Naive thymus-derived CD4-positive, alpha-beta T cell (primary cell): Measurements from ENCODE around the gene OGFOD2. TPM values are rescaled to one million over a fixed set of nuclear protein-coding genes. Genes with fewer than 3 reads are reported as not detected.

Experiments used
- microRNA-seq: library from miRNA; unstranded; fragments of <30 nt; microRNA quantifications from one replicate; pipeline ENCODE4 v1.2.0, GENCODE V29; 2022; ENCODE audit warnings: borderline microRNAs expressed
- polyA plus RNA-seq, 2 donors: library from polyadenylated mRNA; unstranded; fragments of 300-500 nt; fragmentation: Illumina TruSeq; gene quantifications; one replicate each; pipeline ENCODE4 v1.2.3, GENCODE V29; 2021
- total RNA-seq, 6 experiments: library from RNA in 5 of 6; stranded (reverse) in 5 of 6; gene quantifications; 1 replicate in 5 of 6; 2 replicates in 1 of 6; pipeline ENCODE4 v1.2.3 and lab custom pipeline; 2021 to 2026

OGFOD2 gene
- total and polyA plus RNA-seq, 7 experiments from 2014 or later = 16.8 to 49.1 (median 21.7) TPM

Small RNA genes within 50 kb of the gene (microRNA-seq; reads per million reads assigned to microRNA genes)
- gene MIR4304 = not detected

Other genes starting within 250 kb of the OGFOD2 start
- gene HCAR1, start 244.4 kb upstream of the OGFOD2 start, total RNA-seq = 1 to 10 TPM in 1 of 5 experiments, under 1 TPM in 1, not detected in 3; 0.12 to 2.8 TPM
- not detected for gene HCAR1, start 244.4 kb upstream of the OGFOD2 start, polyA plus RNA-seq
- gene DENR, start 222.4 kb upstream of the OGFOD2 start, total RNA-seq = 10 to 100 TPM; 29.5 to 65.5 (median 46.1) TPM
- 10 to 100 TPM; 54.7 to 75.8 TPM for gene DENR, start 222.4 kb upstream of the OGFOD2 start, polyA plus RNA-seq
- 1 to 10 TPM in 2 of 5 experiments, under 1 TPM in 3; 0.27 to 2.2 (median 0.93) TPM for gene CCDC62, start 200.7 kb upstream of the OGFOD2 start, total RNA-seq
- under 1 TPM in 1 of 2 donors, not detected in 1; 0.61 TPM for gene CCDC62, start 200.7 kb upstream of the OGFOD2 start, polyA plus RNA-seq
- gene HIP1R, start 139.8 kb upstream of the OGFOD2 start, total RNA-seq = 100 to 1,000 TPM in 3 of 5 experiments, 10 to 100 TPM in 2; 25.8 to 162 (median 111) TPM
- gene HIP1R, start 139.8 kb upstream of the OGFOD2 start, polyA plus RNA-seq = 10 to 100 TPM in 1 of 2 donors, 1 to 10 TPM in 1; 7.0 to 25.3 TPM
- gene VPS37B, start 79.1 kb upstream of the OGFOD2 start, total RNA-seq = 100 to 1,000 TPM in 1 of 5 experiments, 10 to 100 TPM in 4; 25.3 to 101 (median 30.1) TPM
- gene VPS37B, start 79.1 kb upstream of the OGFOD2 start, polyA plus RNA-seq = 10 to 100 TPM; 16.5 to 16.9 TPM
- 1 to 10 TPM; 6.2 to 8.9 (median 7.1) TPM for gene ABCB9, start 8.8 kb upstream of the OGFOD2 start, total RNA-seq
- gene ABCB9, start 8.8 kb upstream of the OGFOD2 start, polyA plus RNA-seq = 1 to 10 TPM in 1 of 2 donors, under 1 TPM in 1; 0.74 to 1.5 TPM
- 100 to 1,000 TPM; 137 to 189 (median 169) TPM for gene ARL6IP4, start 5.4 kb downstream of the OGFOD2 start, total RNA-seq
- 100 to 1,000 TPM; 201 to 295 TPM for gene ARL6IP4, start 5.4 kb downstream of the OGFOD2 start, polyA plus RNA-seq
- gene PITPNM2, start 175.8 kb downstream of the OGFOD2 start, total RNA-seq = 10 to 100 TPM; 22.2 to 65.3 (median 56.6) TPM
- 1 to 10 TPM; 2.9 to 9.2 TPM for gene PITPNM2, start 175.8 kb downstream of the OGFOD2 start, polyA plus RNA-seq